ENCODE data around the gene ZFP36L1.

GRCh38 chr14:68808696-68809480 is 16.0 kb upstream of the ZFP36L1 start:
- TF ChIP-seq CTCF (IDR thresholded peaks at IDR 0.05) (no peak), POLR2A (IDR thresholded peaks at IDR 0.05) (no peak), EP300 (IDR thresholded peaks at IDR 0.05) (no peak)

Measured in upper lobe of left lung (tissue), 4 donors.